T-cell (primary cell): ENCODE data around the gene ZIC2. TPM values are rescaled to one million over a fixed set of nuclear protein-coding genes. Genes with fewer than 3 reads are reported as not detected.

Experiments
- ATAC-seq, 4 experiments: fragments of 200-7000 bp in 3 of 4; fragments of 150-1000 bp in 1 of 4; cut with Tn5 transposase; replicated peaks in 1 of 4; 1 replicate in 3 of 4; 2 replicates in 1 of 4; pipeline ENCODE4 v1.10.0; 2021; ENCODE audit warnings: moderate library complexity in 3 of 4, mild to moderate bottlenecking in 2 of 4, moderate number of reproducible peaks in 1 of 4
- CTCF ChIA-PET, 2 donors: fragments of 300-600 bp; sonication (Branson Sonifier 250); formaldehyde crosslinking; loops; one replicate each; lab custom pipeline; 2022; ENCODE audit warnings: antibody characterized with exemption in 2 of 2; lab: Charles Lee
- POLR2A ChIA-PET, 2 donors: fragments of 300-600 bp; sonication (Branson Sonifier 250); formaldehyde crosslinking; loops; one replicate each; lab custom pipeline; 2022; ENCODE audit warnings: antibody characterized with exemption in 2 of 2; lab: Charles Lee
- DNase-seq, 35 experiments: peaks; one replicate each; pipeline versions ENCODE4 v3.0.0 to v3.0.0-alpha.2; 2013 to 2023
- H3K27ac ChIP-seq: one replicate; pipeline ENCODE4 v1.5.1; 2013; ENCODE audit warnings: low read length
- H3K27me3 ChIP-seq, 2 experiments: replicated peaks in 1 of 2; 1 replicate in 1 of 2; 2 replicates in 1 of 2; pipeline versions ENCODE4 v1.6.1 to v1.7.0; 2013; ENCODE audit warnings: low read length in 1 of 2, mixed read lengths in 1 of 2; ENCODE audit not compliant: control insufficient read depth in 2 of 2, insufficient read depth in 2 of 2; ENCODE audit errors: extremely low read depth in 1 of 2
- H3K36me3 ChIP-seq, 2 donors: 1 replicate in 1 of 2; 2 replicates in 1 of 2; pipeline versions ENCODE4 v1.6.1 to v1.7.0; 2013; ENCODE audit warnings: low read length in 1 of 2; ENCODE audit not compliant: control insufficient read depth in 2 of 2, insufficient read depth in 1 of 2; ENCODE audit errors: extremely low read depth in 1 of 2
- H3K4me1 ChIP-seq, 2 experiments: 1 replicate in 1 of 2; 2 replicates in 1 of 2; pipeline versions ENCODE4 v1.6.1 to v1.7.0; 2013; ENCODE audit warnings: low read length in 2 of 2, mixed read lengths in 1 of 2; ENCODE audit not compliant: insufficient read depth in 2 of 2, control insufficient read depth in 1 of 2; ENCODE audit errors: extremely low read depth in 1 of 2
- H3K4me3 ChIP-seq, 2 donors: 1 replicate in 1 of 2; 2 replicates in 1 of 2; pipeline versions ENCODE4 v1.5.1 to v1.7.0; 2013; ENCODE audit warnings: mild to moderate bottlenecking in 2 of 2, low read length in 1 of 2, moderate library complexity in 1 of 2; ENCODE audit not compliant: control insufficient read depth in 1 of 2; ENCODE audit errors: extremely low read depth in 1 of 2
- H3K9me3 ChIP-seq: 2 replicates; pipeline ENCODE4 v1.7.0; 2013
- H3K27ac Mint-ChIP-seq, 2 donors: one replicate each; pipeline ENCODE4 v1.8.0; 2020 to 2021; ENCODE audit warnings: mild to moderate bottlenecking in 2 of 2, mixed read lengths in 2 of 2
- H3K27me3 Mint-ChIP-seq, 2 donors: one replicate each; pipeline ENCODE4 v1.8.0; 2021 to 2022; ENCODE audit warnings: mixed read lengths in 2 of 2
- H3K36me3 Mint-ChIP-seq: one replicate; pipeline ENCODE4 v1.8.0; 2021; ENCODE audit warnings: mixed read lengths
- H3K4me1 Mint-ChIP-seq, 3 donors: one replicate each; pipeline ENCODE4 v1.8.0; 2020 to 2022; ENCODE audit warnings: mixed read lengths in 3 of 3, mild to moderate bottlenecking in 1 of 3
- H3K4me3 Mint-ChIP-seq, 3 donors: one replicate each; pipeline ENCODE4 v1.8.0; 2020 to 2022; ENCODE audit warnings: mild to moderate bottlenecking in 3 of 3, mixed read lengths in 3 of 3, moderate library complexity in 3 of 3
- H3K9me3 Mint-ChIP-seq, 3 donors: one replicate each; pipeline ENCODE4 v1.8.0; 2020 to 2022; ENCODE audit warnings: mixed read lengths in 3 of 3
- WGBS: methylation state at CpG from one replicate; pipeline ENCODE4 v1.1.5; 2013; ENCODE audit warnings: missing lambda C conversion rate; ENCODE audit not compliant: insufficient coverage; 5-methylcytosine and 5-hydroxymethylcytosine counted together
- total RNA-seq, 35 experiments: library from RNA in 6 of 35; stranded (reverse) in 6 of 35; fragments of 120-200 nt in 1 of 35; gene quantifications; one replicate each; pipeline versions ENCODE4 v1.2.1 to v1.2.4 and lab custom pipeline; 2013 to 2026

Gene ZIC2
- total RNA-seq, 5 donors from 2014 or later (not counting 1 experiment from before 2014, with no cell fraction given) = 0.10 to 0.88 (median 0.85) TPM; not detected in 2

DNA sequence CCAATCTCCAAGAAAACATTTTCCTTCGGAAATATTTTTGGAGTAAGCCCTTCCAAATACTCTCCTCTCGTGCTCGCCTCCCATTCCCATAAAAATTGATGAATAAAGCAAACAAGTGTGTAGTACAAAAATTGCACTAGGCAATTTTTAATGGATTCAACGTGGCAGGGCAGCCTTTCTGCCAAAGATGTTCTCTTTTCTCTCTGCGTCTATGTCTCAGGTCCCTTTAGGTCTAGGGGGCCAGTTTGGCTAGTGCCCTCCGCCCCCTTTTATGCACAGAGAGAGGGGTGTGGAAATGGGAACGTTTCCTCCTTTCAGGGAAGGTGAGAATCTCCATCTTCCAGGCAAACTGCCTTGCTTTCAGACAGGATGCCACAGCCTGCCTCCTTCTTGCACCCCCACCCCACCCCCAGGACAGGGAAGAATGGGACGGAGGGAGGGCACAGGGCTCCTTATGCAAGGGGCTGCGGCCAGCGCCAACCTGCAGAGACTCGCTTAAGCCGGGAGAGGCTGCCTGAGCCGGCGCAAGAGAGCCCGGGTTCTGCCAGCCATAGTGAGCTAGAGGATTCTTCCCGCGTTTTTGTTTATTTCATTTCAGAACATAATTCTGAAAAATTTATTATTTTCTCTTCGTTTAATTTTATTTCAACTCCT lies 2.7 kb upstream of the ZIC2 start:
- no peaks in the 10 kb centered on the region for H3K36me3 Mint-ChIP-seq
- Histone ChIP-seq H3K27ac (no peak overlapping the region), H3K36me3 (no peaks in the 10 kb centered on the region), H3K4me1 (peaks cover 2 to 48% of the 10 kb centered on the region in 2 experiments), H3K9me3 (peaks cover 3% of the 10 kb centered on the region), H3K4me3 (peak overlapping the region in 1 of 2 donors; percentile 53), H3K27me3 (peaks cover 27 to 76% of the 10 kb centered on the region in 2 experiments)
- no peak for DNase-seq
- peak overlapping the region in 2 of 3 donors; percentile 13 to 30 for H3K4me3 Mint-ChIP-seq
- ATAC-seq = no peak
- peaks cover 0 to 23% (median 4%) of the 10 kb centered on the region in 3 donors for H3K9me3 Mint-ChIP-seq
- H3K4me1 Mint-ChIP-seq = peaks cover 15 to 19% (median 16%) of the 10 kb centered on the region in 3 donors
- WGBS = no CpG with 5 or more reads among the region's 18 CpGs
- peaks cover 46 to 70% of the 10 kb centered on the region in 2 donors for H3K27me3 Mint-ChIP-seq
- CTCF ChIA-PET = no interaction called here
- POLR2A ChIA-PET = no interaction called here
- no peak overlapping the region for H3K27ac Mint-ChIP-seq

DNA sequence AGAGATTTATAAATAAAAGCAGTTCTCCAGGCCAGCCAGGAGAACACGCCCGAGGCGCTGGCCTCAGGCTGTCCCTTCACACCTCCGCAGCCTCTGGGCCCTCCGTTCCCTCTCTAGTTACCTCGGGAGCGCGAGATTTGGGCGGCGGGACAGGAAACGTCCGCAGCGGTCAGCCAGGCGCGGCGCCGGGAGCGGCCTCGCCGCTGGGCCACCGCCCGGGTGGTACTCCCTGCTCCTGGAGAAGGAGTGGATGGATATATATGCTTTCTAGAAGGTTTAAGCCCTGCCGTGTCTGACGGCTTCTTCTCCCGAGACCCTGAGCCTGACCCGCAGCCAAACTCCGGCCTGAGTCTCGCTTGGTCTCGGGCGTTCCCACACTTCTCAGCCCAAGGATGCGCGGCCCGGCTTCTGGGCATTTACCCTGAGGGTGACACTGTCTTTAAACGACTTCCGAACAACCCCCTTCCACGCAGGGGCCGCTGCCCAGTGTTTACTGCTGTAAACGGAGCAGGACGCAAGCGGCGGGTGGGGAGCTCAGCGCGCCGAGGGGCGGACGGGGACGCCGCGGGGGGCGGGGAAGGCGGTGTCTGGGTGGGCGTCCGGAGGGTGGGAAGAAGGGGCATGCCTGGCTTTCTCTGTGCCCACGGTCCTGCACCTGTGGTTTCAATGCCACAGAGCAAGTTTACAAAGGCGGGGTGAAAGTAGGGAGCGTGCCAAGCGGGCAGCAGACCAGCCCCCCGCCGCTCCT lies 2.0 kb upstream of the ZIC2 start:
- Mint-ChIP-seq H3K36me3 (no peaks in the 10 kb centered on the region), H3K9me3 (peaks cover 0 to 16% (median 4%) of the 10 kb centered on the region in 3 donors), H3K27me3 (peaks cover 46 to 70% of the 10 kb centered on the region in 2 donors), H3K4me3 (peak overlapping the region in 1 of 3 donors; percentile 22), H3K27ac (no peak overlapping the region), H3K4me1 (peaks cover 15 to 24% (median 20%) of the 10 kb centered on the region in 3 donors)
- peaks cover 2 to 49% of the 10 kb centered on the region in 2 experiments for H3K4me1 ChIP-seq
- peaks cover 28 to 78% of the 10 kb centered on the region in 2 experiments for H3K27me3 ChIP-seq
- H3K27ac ChIP-seq = no peak overlapping the region
- POLR2A ChIA-PET = no interaction called here
- ATAC-seq (no peak), DNase-seq (peak in 1 of 35 experiments; percentile 25)
- CTCF ChIA-PET = interaction anchor here in 1 of 2 donors (0.6 kb wide), 1 partner anchor 197 kb away, joined by 4 read pairs; no protein-coding TSS in a partner anchor
- H3K9me3 ChIP-seq = peaks cover 3% of the 10 kb centered on the region
- WGBS = 7% methylated on average over 58 of the region's 59 CpGs
- no peaks in the 10 kb centered on the region for H3K36me3 ChIP-seq
- H3K4me3 ChIP-seq = no peak overlapping the region

DNA sequence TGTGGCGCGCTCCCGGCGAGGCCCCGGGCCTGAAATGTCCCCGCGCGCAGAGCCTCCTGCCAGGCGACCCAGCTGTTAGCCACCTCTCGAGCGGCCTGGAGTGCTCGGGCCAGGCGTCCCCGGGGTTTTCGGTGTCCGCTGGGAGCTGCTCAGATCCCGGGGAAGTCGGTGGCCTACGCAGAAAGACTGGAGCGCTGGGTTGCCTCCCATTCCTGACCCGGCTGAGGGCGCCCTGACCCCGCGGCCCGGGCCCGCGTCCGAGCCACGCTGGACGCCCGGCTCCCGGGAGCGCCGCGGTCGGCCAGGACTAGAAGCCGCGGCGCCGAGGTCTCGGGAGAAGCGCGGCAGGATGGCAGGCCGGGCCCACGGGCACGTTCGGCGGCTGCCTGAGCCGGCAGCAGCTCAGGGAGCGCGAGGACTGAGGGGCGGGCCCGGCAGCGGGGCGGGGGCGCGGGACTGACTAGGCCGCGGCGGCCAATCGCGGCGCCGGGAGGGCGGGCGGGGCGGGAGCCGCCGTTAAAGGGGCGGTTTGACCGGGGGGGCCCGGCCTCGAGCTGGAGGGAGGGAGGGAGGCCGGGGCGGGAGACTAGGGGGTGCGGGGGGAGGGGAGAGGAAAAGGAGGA lies 1.3 kb upstream of the ZIC2 start:
- ChIA-PET POLR2A (interaction anchor here (0.6 kb wide), 2 partner anchors 320 to 439 kb away, joined by 6 to 7 read pairs; no protein-coding TSS in a partner anchor), CTCF (interaction anchor here in 1 of 2 donors (0.6 kb wide), 1 partner anchor 421 kb away, joined by 4 read pairs; no protein-coding TSS in a partner anchor)
- no peaks in the 10 kb centered on the region for H3K36me3 ChIP-seq
- Mint-ChIP-seq H3K27ac (no peak overlapping the region), H3K27me3 (peaks cover 42 to 66% of the 10 kb centered on the region in 2 donors), H3K4me3 (peak overlapping the region in 1 of 3 donors; percentile 58), H3K9me3 (peaks cover 0 to 16% (median 4%) of the 10 kb centered on the region in 3 donors), H3K36me3 (no peaks in the 10 kb centered on the region), H3K4me1 (peaks cover 15 to 26% (median 20%) of the 10 kb centered on the region in 3 donors)
- ATAC-seq = peak; percentile 67 to 81 (median 72)
- 4% methylated on average over 44 of the region's 76 CpGs for WGBS
- H3K4me3 ChIP-seq = peak overlapping the region in 1 of 2 donors; percentile 38
- no peak overlapping the region for H3K27ac ChIP-seq
- peak in 28 of 35 experiments; percentile 32 to 70 (median 52) for DNase-seq
- H3K9me3 ChIP-seq = peaks cover 3% of the 10 kb centered on the region
- peaks cover 28 to 77% of the 10 kb centered on the region in 2 experiments for H3K27me3 ChIP-seq
- peaks cover 2 to 56% of the 10 kb centered on the region in 2 experiments for H3K4me1 ChIP-seq

DNA sequence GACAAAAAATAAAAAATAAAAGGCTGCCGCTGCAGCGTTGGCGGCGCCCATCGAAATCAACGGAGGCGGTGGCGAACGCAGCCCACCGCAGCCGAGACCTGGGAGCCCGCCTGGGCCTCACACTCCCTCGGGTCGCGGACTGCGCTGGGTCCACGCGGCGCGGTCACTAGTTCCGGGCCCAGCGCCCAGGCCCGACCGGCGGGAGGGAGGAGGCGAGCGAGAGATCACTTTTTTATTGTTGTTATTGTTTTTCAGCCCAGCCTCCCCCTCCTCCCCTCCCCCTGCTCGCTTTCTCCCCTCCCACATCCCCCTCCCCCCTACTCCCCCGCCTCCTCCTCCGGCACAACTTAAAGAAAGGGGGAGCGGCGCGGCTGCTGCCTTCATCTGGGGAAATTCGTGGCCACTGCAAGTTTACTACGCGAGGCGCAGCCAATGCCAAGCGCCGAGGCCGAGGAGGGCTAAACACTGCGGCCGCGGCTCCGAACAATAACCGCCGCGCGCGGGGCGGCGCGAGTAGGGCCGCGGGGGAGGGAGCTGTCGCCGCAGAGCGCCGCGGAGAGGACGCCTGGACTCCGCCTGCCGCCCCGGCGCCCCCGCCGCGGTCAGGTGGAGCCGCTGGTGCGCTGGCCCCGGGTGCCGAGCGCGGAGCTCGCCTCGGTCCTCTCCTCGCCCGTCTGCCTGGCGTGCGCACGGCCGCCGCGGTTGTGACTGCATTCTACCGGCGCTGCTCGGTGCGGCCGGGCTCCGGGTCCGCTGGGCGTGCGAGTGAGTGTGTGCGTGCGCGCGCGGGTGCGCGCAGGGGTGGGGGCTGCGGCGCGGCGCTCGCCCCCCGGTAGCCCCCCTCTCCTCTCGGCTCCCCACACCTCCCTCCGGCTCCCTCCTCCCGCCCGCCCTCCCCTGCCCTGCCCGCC lies 505 bp upstream of the ZIC2 start:
- CTCF ChIA-PET = interaction anchor here in 1 of 2 donors (0.6 to 0.7 kb wide), 2 partner anchors 68 to 421 kb away, joined by 3 to 4 read pairs; no protein-coding TSS in a partner anchor
- H3K36me3 ChIP-seq = no peaks in the 10 kb centered on the region
- peak overlapping the region in 1 of 2 donors; percentile 51 for H3K4me3 ChIP-seq
- H3K9me3 ChIP-seq = peaks cover 3% of the 10 kb centered on the region
- Mint-ChIP-seq H3K36me3 (peaks cover 3% of the 10 kb centered on the region), H3K27me3 (peaks cover 42 to 62% of the 10 kb centered on the region in 2 donors), H3K4me3 (peak overlapping the region in 1 of 3 donors; percentile 58), H3K9me3 (peaks cover 0 to 15% (median 6%) of the 10 kb centered on the region in 3 donors), H3K4me1 (peaks cover 18 to 29% (median 22%) of the 10 kb centered on the region in 3 donors), H3K27ac (no peak overlapping the region)
- H3K4me1 ChIP-seq = peaks cover 2 to 58% of the 10 kb centered on the region in 2 experiments
- DNase-seq = peak in 1 of 35 experiments; percentile 50
- POLR2A ChIA-PET = interaction anchor here (0.6 kb wide), 2 partner anchors 11 to 439 kb away, joined by 3 to 6 read pairs; no protein-coding TSS in a partner anchor
- peaks cover 22 to 77% of the 10 kb centered on the region in 2 experiments for H3K27me3 ChIP-seq
- peak; percentile 9 to 32 (median 20) for ATAC-seq
- H3K27ac ChIP-seq = no peak overlapping the region
- 1% methylated on average over 74 of the region's 110 CpGs for WGBS

DNA sequence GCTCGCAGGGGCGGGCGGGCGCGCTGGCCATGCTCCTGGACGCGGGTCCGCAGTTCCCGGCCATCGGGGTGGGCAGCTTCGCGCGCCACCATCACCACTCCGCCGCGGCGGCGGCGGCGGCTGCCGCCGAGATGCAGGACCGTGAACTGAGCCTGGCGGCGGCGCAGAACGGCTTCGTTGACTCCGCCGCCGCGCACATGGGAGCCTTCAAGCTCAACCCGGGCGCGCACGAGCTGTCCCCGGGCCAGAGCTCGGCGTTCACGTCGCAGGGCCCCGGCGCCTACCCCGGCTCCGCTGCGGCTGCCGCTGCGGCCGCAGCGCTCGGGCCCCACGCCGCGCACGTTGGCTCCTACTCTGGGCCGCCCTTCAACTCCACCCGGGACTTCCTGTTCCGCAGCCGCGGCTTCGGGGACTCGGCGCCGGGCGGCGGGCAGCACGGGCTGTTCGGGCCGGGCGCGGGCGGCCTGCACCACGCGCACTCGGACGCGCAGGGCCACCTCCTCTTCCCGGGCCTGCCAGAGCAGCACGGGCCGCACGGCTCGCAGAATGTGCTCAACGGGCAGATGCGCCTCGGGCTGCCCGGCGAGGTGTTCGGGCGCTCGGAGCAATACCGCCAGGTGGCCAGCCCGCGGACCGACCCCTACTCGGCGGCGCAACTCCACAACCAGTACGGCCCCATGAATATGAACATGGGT lies 599 bp downstream of the ZIC2 start:
- peaks cover 2 to 58% of the 10 kb centered on the region in 2 experiments for H3K4me1 ChIP-seq
- WGBS = 3% methylated on average over 98 of the region's 98 CpGs

More for the DNA sequence above, 599 bp downstream of the ZIC2 start:
- POLR2A ChIA-PET = interaction anchor here in 1 of 2 donors (0.6 kb wide), 2 partner anchors 108 to 160 kb away, joined by 5 read pairs; no protein-coding TSS in a partner anchor
- Mint-ChIP-seq H3K27me3 (peaks cover 40 to 62% of the 10 kb centered on the region in 2 donors), H3K36me3 (peaks cover 5% of the 10 kb centered on the region), H3K4me3 (peak overlapping the region in 1 of 3 donors; percentile 58), H3K9me3 (peaks cover 0 to 8% (median 4%) of the 10 kb centered on the region in 3 donors), H3K4me1 (peaks cover 20 to 31% (median 22%) of the 10 kb centered on the region in 3 donors), H3K27ac (no peak overlapping the region)
- ATAC-seq (peak; percentile 22 to 39 (median 27)), DNase-seq (peak in 1 of 35 experiments; percentile 50)
- H3K27ac ChIP-seq = no peak overlapping the region
- H3K27me3 ChIP-seq = peaks cover 12 to 83% of the 10 kb centered on the region in 2 experiments
- peak overlapping the region in 1 of 2 donors; percentile 62 for H3K4me3 ChIP-seq
- no peaks in the 10 kb centered on the region for H3K9me3 ChIP-seq
- CTCF ChIA-PET = interaction anchor here in 1 of 2 donors (0.6 kb wide), 1 partner anchor 454 kb away, joined by 11 read pairs; no protein-coding TSS in a partner anchor
- no peaks in the 10 kb centered on the region for H3K36me3 ChIP-seq
